Loucy (cell line): Measurements from ENCODE around the gene NUDT13.

Source experiments
- H2AFZ ChIP-seq: fragments of 200-600 bp; sonication (generic); 2 replicates; pipeline ENCODE4 v1.6.0; 2016; ENCODE audit warnings: antibody characterized with exemption, mild to moderate bottlenecking, low read length, moderate library complexity
- H3F3A ChIP-seq: fragments of 200-600 bp; 2 replicates; pipeline ENCODE4 v1.6.0; 2016; ENCODE audit warnings: antibody characterized with exemption, low read depth, mild to moderate bottlenecking
- H3K27me3 ChIP-seq: fragments of 200-600 bp; sonication (generic); 2 replicates; pipeline ENCODE4 v1.6.1; 2014; ENCODE audit warnings: low read length, mild to moderate bottlenecking; ENCODE audit not compliant: insufficient read depth, poor library complexity, severe bottlenecking
- H3K36me3 ChIP-seq: fragments of 200-600 bp; sonication (generic); 2 replicates; pipeline ENCODE4 v1.6.1; 2016; ENCODE audit warnings: low read length; ENCODE audit not compliant: insufficient read depth
- H3K4me1 ChIP-seq: fragments of 200-600 bp; sonication (generic); 2 replicates; pipeline ENCODE4 v1.5.1; 2014; ENCODE audit warnings: low read length, mild to moderate bottlenecking; ENCODE audit not compliant: insufficient read depth, poor library complexity, severe bottlenecking
- H3K4me2 ChIP-seq: fragments of 200-600 bp; sonication (generic); 2 replicates; pipeline ENCODE4 v1.6.0; 2014; ENCODE audit warnings: antibody characterized with exemption, low read length, low read depth, mild to moderate bottlenecking; ENCODE audit not compliant: poor library complexity, severe bottlenecking
- H3K4me3 ChIP-seq: fragments of 200-600 bp; sonication (generic); 2 replicates; pipeline ENCODE4 v1.5.1; 2014; ENCODE audit warnings: low read length, mild to moderate bottlenecking, mixed read lengths; ENCODE audit not compliant: poor library complexity, severe bottlenecking
- H3K79me2 ChIP-seq: fragments of 200-600 bp; sonication (generic); 2 replicates; pipeline ENCODE4 v1.6.1; 2014; ENCODE audit warnings: low read length; ENCODE audit not compliant: insufficient read depth
- H3K9ac ChIP-seq: fragments of 200-600 bp; sonication (generic); 2 replicates; pipeline ENCODE4 v1.6.0; 2014; ENCODE audit warnings: mild to moderate bottlenecking, low read depth, low read length, moderate library complexity; ENCODE audit not compliant: poor library complexity, severe bottlenecking
- H3K9me2 ChIP-seq: fragments of 200-600 bp; sonication (generic); replicated peaks from 2 replicates; pipeline ENCODE4 v1.6.1; 2016; ENCODE audit warnings: low read depth, low read length, mixed read lengths
- H3K9me3 ChIP-seq: fragments of 200-600 bp; sonication (generic); 2 replicates; pipeline ENCODE4 v1.6.1; 2014; ENCODE audit warnings: mild to moderate bottlenecking, antibody characterized with exemption, low read length, low read depth; ENCODE audit not compliant: insufficient read depth
- H4K20me1 ChIP-seq: fragments of 200-600 bp; sonication (generic); 2 replicates; pipeline ENCODE4 v1.6.0; 2014; ENCODE audit warnings: antibody characterized with exemption, low read length, mild to moderate bottlenecking; ENCODE audit not compliant: insufficient read depth, poor library complexity, severe bottlenecking
- CTCF ChIP-seq: fragments of 200-600 bp; sonication (generic); conservative IDR thresholded peaks from 2 replicates; pipeline ENCODE4 v1.5.1; 2014; ENCODE audit warnings: mild to moderate bottlenecking, antibody characterized with exemption, low read length
- EZH2phosphoT487 ChIP-seq: fragments of 200-600 bp; IDR thresholded peaks from 2 replicates; pipeline ENCODE4 v1.6.1; 2018; ENCODE audit warnings: antibody characterized with exemption, mild to moderate bottlenecking, moderate library complexity, borderline replicate concordance

NUDT13 gene

DNA sequence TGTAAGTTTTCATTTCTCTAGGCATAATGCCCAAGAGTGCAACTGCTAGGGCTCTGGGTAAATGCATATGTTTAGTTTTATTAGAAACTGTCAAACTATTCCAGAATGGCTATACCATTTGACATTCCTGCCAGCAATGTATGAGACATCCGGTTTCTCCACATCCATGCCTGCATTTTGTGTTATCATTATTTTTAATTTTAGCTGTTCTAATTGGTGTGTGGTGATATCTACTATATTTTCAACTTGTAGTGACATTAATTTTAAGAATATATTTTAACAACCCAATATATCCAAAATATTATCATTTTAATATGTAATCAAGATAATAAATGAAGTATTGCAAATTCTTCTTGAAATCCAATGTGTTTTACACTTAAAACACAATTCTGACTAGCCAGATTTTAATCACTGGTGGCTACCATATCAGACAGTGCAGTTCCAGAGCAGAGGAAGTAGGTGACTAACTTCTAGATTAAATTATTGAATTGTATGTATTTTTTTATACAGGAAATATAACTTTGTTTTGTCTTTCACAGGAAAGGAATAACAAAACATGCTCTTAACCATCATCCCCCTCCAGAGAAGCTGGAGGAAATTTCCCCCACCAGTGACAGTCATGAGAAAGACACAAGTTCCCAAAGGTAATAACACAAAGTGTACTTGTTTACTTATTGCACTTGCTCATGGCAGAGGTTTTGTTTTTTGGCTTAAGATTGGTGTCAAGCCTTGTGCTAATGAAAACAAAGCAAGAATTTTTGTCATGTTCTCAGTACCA, 64.1 kb downstream of the NUDT13 start:
- H3K27me3 ChIP-seq = no peaks in the 10 kb centered on the region
- no peak overlapping the region for H2AFZ ChIP-seq
- H3K4me3 ChIP-seq = no peak overlapping the region
- H3K9me3 ChIP-seq = no peaks in the 10 kb centered on the region
- H3K9ac ChIP-seq = no peak overlapping the region
- no peaks in the 10 kb centered on the region for H3K36me3 ChIP-seq
- no peaks in the 10 kb centered on the region; the same call in 1 of the 2 replicates for H3F3A ChIP-seq
- no peaks in the 10 kb centered on the region for H4K20me1 ChIP-seq
- TF ChIP-seq EZH2phosphoT487 (no peak), CTCF (no peak)
- no peak overlapping the region for H3K4me2 ChIP-seq
- H3K4me1 ChIP-seq = no peaks in the 10 kb centered on the region
- no peaks in the 10 kb centered on the region for H3K9me2 ChIP-seq
- H3K79me2 ChIP-seq = peaks cover 3% of the 10 kb centered on the region; the same call in 1 of the 2 replicates
